Loucy (cell line): ENCODE measurements around the gene TSHZ2.

Source experiments
- CTCF ChIP-seq: fragments of 200-600 bp; sonication (generic); conservative IDR thresholded peaks from 2 replicates; pipeline ENCODE4 v1.5.1; 2014; ENCODE audit warnings: mild to moderate bottlenecking, antibody characterized with exemption, low read length
- EZH2phosphoT487 ChIP-seq: fragments of 200-600 bp; IDR thresholded peaks from 2 replicates; pipeline ENCODE4 v1.6.1; 2018; ENCODE audit warnings: antibody characterized with exemption, mild to moderate bottlenecking, moderate library complexity, borderline replicate concordance

GRCh38 chr20:53164072-53164471 lies 191.9 kb downstream of the TSHZ2 start:
- TF ChIP-seq EZH2phosphoT487, result no peak
- TF ChIP-seq CTCF, result no peak
